GM18498 (cell line): ENCODE measurements around the gene RAB31.
"Not testable (repeated sequence)": the region's sequence is repeated elsewhere in the genome, so short reads cannot be mapped to it uniquely, and the experiment has no call there.

Source experiments
- ATAC-seq: cut with Tn5 transposase; IDR thresholded peaks from one replicate; pipeline ENCODE4 v1.9.1; 2021; ENCODE audit warnings: mild to moderate bottlenecking, moderate library complexity; ENCODE audit not compliant: unreplicated experiment

The RAB31 gene

DNA sequence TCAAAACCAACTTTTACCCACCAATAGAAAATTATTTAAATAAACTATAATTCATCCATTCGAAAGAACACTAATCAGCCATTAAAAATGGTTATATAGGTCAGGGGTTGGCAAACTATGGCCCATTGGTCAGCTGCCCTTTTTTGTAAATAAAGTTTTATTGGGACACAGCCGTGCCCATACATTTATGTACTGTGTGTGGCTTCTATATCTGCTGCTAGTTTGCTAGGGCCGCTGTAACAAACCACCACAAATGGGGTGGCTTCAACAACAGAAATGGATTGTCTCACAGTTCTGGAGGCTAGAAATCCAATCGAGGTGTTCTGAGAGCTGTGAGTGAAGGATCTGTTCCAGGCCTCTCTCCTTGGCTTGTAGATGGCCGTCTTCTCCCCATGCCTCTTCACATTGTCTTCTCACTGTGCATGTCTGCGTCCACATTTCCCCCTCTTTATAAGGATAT lies 170.7 kb downstream of the RAB31 start:
- no peak for ATAC-seq

DNA sequence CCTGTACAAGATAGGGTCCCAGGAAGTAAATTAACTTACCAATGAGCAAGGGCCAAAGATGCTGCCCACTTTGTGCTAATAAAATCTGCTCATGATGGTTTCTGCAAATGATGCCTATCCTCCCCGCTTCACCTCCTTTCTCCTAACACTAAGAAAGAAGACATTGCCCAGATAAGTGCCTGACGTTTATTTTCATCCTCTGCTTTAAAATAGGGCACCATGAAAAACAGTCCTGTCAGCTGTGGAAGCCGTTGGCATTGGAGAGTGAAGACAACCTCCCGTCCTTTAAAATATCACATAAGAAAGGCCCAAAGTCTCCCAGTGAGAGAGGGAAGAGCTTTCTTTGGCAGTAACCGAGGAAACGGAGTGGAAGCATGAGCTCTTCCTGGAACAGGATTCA lies 176.0 kb downstream of the RAB31 start:
- no peak for ATAC-seq

DNA sequence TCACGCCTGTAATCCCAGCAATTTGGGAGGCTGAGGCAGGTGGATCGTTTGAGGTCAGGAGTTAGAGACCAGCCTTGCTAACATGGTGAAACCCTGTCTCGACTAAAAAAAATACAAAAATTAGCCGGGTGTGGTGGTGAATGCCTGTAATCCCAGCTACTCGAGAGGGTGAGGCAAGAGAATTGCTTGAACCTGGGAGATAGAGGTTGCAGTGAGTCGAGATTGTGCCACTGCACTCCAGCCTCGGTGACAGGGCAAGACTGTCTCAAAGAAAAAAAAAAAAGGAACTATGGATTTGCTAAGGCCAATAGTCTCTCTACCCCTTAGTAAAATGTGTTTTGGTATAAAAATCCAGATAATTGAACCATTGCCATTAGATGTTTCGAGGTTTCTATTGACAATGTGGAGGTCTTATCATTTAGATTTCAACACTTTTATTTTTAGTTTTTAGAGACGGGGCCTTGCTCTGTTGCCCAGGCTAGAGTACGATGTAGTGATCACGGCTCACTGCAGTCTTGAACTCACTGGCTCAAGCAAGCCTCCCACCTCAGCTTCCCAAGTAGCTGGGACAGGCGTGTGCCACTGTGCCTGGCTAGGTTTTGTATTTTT lies 176.5 kb downstream of the RAB31 start:
- ATAC-seq = no peak

DNA sequence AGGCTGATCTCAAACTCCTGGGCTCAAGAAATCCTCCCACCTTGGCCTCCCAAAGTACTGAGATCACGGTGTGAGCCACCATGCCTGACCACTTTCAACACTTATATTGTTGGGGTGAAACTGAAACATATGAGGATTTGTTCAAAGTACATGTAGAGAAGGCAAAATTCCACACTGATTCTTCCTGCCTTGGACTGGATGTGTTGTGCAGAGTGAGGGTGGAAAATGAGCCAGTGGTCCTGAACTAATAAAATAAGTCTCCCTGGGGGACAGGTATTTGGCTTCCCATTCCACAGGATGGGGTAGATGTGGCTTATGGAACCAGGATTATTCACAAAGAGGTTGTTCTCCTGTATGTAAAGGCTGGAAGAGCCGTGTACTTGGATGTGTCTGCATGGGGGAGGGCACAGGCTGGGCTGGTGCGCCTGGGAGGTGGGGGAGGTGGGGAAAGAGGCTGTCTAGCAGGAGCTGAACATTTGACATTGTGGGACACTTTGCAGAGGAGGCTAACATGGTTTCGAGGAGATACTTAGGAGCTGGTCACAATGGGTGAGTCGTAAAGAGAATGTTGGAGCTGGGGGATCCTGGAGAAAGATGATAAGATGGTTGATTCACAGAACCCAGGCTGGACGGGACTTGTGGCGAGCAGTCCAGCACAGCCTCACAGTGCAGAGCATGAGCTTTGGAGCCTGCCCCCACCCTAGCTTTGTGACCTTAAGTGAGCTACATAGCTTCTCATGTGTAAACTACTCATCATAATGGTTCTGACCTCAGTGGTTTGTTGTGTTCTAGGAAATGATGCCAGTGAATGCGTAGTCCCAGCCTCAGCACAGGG lies 177.3 kb downstream of the RAB31 start, which contains the start of gene TXNDC2:
TSS of gene TXNDC2 (plus strand) at position 804 of the 835 bp plus-strand sequence. CDS start 708 bp downstream, outside the sequence.
- ATAC-seq = no peak

DNA sequence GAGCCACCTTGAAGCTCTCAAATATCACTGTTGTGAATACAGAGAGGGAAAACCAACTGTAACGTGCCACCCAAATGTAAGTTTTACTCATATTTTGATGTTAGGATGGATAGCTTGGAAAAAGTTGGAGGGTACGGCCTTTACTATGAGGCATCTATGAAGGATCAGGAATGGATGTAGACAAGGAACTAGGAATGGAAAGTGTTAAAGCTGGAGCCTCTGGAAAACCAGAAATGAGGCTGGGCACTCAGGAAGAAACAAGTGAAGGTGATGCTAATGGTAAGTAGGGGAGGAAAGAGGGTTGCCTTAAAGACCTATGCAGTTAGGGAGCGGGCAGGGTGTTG lies 177.9 kb downstream of the RAB31 start:
- ATAC-seq = no peak

DNA sequence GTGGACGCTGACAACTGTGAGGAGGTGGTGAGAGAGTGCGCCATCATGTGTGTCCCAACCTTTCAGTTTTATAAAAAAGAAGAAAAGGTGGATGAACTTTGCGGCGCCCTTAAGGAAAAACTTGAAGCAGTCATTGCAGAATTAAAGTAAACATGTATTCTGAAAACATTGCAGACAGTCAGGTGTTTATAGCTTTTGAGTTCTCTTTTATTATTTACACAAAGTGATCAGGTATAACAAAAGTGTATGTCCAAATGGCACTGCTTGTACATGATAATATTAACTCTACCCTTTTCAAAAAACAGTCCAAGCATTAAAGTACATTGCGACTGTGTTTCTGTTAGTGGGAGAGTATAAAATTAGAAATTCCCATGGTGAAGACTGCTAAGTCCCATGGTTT lies 179.9 kb downstream of the RAB31 start:
- no peak for ATAC-seq

DNA sequence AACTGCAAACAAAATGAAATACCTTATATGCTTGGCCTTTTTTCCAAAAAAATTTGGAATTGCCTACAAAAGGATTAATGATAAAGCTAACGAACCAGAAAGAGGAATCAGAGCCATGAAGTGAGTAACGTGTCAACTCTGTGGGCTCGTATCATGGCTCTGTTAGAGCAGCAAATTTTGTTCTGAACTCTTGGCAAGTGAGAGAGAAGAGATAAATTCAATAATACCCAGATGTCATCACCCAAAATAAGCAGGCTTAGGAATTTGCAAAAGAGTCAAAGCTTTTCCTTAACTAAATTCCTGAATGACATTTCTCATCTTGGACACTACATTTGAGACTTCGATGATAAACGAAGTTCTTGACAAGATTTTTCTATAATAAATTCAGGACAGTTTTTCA lies 182.1 kb downstream of the RAB31 start:
- ATAC-seq = no peak

DNA sequence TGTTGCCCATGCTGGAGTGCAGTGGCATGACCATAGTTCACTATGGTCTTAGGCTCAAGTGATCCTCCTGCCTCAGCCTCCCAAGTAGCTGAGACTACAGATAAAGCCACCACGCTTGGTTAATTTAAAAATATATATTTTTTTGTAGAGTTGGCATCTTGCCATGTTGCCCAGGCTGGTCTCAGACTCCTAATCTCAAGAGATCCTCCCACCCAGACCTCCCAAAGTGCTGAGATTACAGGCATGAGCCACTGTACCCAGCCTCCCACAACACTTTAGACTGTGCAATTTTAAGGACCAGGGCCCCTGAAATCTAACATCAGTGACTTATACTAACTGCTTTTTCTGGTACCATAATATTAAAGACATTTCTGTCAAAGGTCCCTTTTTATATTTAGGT lies 182.9 kb downstream of the RAB31 start:
- no peak for ATAC-seq

DNA sequence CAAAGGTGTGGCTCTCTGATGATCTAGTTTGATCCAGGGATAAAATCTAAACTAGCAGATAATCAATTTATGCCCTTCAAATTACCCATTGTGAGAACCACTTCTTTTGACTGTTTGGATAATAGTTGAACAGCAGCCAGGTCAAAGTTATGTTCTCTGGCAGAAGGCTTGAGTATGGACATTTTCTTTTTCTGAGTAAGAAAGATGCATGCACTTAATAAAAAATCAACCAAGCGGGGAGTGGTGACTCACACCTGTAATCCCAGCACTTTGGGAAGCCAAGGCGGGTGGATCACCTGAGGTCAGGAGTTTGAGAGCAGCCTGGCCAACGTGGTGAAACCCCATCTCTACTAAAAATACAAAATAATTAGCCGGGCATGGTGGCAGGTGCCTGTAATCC lies 183.4 kb downstream of the RAB31 start:
- ATAC-seq = not testable (repeated sequence)

DNA sequence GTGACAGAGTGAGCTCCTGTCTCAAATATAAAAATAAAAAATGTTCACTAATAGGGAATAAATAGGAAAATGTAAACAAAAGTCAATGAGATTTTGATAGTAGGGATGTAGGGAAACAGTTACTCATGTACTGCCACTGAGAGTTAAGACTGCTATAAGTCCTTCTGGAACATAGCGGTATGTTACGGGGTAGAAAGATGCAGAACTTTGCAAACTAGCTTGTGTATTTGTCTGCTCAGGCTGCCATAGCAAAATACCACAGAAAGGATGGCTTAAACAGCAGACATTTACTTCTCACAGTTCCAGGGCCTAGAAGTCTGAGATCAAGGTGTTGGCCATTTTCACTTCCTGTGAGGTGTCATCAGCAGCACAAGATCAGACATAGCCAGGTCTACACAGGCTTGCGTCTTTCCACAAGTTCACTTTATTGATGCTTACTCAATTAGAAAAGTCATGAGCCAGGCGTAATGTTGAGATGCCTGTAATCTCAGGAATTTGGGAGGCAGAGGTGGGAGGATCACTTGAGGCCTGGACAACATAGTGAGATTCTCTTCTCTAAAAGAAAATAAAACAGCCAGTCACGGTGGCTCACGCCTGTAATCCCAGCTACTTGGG lies 186.5 kb downstream of the RAB31 start:
- no peak for ATAC-seq

DNA sequence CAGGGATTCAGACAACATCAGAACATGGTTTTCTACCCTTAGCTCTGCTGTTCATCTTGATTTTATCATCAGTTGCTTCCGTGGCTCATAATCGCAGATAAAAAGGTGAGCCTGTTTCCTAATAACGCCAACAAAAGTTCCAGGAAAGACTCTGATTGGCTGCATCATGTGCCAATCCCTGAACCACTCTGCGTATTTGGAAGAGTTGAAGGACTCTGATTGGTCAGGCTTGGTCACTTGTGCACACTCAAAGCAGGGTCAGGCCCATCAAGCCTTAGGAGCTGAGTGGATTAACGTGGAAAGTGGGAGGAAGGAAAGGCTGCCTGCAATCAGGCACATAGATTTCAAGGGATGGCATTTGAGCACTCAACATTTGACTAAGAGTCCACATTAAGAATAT lies 189.0 kb downstream of the RAB31 start:
- no peak for ATAC-seq

DNA sequence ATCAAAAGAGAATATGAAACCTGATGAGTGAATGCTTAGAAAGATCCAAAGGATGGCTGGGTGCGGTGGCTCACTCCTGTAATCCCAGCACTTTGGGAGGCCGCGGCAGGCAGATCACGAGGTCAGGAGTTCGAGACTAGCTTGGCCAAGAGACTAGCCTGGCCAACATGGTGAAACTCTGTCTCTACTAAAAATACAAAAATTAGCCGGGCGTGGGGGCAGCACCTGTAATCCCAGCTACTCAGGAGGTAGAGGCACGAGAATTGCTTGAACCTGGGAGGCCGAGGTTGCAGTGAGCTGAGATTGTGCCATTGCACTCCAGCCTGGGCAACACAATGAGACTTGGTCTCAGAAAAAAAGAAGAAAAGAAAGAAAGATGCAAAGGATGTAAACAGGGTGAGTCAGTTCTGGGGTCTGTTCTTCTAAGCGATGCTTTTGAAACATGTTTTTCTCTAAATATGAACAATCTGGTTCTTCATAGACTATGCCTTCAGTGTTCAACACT lies 189.7 kb downstream of the RAB31 start:
- ATAC-seq = not testable (repeated sequence)

DNA sequence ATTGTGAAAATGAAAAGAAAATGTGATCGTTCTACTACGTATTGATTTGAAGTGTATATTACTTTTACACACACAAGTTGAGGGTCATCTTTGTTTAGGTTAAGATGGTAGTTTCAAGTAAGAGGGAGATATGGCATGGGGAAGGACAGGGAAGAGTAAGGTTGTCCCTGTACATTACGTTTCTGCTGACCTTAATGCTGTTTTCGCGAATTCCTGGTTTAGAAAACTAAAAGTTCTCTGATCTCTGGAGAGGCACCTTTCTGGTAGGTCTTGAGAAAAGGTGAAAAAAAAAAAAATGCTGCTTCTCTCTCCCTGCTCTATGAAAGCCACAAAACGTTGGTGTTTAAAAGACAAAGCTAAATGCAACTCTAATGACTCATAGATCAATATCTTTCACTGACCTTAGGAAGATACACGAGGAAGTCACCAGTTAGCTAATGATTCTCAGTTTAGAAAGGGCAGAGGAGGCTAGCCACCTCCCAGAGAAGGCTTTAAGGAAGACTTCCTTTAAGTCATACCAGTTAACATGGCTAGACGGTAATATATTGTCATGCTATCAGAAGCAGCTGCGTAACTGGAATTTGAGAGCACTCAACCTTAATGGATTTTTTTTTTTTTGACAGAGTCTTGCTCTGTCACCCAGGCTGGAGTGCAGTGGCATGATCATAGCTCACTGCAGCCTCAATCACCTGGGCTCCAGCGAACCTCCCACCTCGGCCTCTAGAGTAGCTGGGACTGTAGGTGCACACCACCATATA lies 190.9 kb downstream of the RAB31 start:
- ATAC-seq = no peak

DNA sequence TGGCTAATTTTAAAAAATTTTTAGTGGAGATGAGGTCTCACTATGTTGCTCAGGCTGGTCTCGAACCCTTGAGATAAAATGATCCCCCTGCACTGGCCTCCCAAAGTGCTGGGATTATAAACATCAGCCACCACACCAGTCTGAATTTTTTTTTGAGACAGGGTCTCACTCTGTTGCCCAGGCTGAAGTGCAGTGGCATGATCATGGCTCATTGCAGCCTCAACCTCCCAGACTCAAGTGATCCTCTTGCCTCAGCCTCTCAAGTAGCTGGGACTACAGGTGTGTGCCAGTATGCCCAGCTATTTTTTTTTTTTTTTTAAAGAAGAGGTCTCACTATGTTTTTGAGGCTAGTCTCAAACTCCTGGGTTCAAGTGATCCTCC lies 191.4 kb downstream of the RAB31 start:
- not testable (repeated sequence) for ATAC-seq

DNA sequence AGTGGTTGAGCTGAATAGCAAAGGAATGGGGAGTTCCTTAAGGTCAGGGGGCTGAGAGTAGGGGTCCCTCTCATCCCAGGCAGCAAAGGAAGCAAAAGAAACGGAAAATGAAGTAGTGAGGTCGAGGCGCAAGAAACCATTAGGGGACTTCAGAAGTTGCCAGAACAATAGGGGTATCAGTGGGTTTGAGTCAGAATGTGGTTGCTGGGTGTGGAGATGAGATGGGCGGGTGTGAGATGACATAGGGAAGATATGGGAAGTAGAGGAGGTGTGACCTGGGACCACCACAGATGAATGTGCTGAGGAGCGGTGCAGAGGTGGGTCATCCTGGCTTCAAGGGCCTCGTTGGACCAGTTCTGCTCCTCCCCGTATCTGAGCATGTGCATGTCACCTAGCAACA lies 192.6 kb downstream of the RAB31 start:
- no peak for ATAC-seq

DNA sequence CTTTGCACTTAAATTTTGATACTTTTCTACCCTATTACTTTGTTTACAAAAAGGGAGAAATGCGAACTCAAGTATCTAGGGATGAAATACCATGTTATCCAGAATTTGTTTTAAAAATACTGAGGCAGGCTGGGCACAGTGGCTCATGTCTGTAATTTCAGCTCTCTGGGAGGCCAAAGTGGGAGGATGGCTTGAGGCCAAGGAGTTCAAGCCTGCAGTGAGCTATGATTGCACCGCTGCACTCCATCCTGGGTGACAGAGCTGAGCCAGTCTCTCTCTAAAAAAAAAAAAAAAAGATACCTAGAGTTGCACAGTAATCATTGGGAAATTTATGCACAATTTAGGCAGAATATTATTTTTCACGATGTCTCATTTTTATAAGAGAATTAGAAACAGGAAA lies 193.3 kb downstream of the RAB31 start:
- no peak for ATAC-seq

DNA sequence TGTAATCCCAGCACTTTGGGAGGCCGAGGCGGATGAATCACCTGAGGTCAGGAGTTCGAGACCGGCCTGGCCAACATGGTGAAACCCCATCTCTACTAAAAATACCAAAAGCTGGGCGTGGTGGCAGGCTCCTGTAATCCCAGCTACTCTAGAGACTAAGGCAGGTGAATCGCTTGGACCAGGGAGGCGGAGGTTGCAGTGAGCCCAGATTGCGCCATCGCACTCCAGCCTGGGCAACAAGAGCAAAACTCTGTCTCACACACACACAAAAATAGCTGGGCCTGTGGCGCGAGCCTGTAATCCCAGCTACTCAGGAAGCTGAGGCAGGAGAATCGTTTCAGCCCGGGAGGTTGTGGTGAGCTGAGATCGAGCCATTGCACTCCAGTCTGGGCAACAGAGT lies 194.2 kb downstream of the RAB31 start:
- not testable (repeated sequence) for ATAC-seq

DNA sequence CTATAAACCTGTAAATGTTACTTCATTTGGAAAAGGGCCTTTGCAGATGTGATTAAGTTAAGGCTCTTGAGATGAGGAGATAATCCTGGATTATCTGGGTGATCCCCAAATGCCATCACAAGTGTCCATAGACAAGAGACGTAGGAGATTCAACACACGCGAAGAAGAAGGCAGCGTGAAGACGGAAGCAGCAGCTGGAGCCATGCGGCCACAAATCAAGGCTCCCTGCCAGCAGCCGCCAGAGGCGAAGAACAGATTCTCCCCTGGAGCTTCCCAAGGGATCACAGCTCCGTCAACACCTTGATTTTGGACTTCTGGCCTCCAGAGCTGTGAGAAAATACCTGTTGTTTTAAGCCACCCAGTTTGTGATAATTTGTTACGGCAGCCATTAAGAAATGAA lies 194.7 kb downstream of the RAB31 start:
- ATAC-seq = no peak

DNA sequence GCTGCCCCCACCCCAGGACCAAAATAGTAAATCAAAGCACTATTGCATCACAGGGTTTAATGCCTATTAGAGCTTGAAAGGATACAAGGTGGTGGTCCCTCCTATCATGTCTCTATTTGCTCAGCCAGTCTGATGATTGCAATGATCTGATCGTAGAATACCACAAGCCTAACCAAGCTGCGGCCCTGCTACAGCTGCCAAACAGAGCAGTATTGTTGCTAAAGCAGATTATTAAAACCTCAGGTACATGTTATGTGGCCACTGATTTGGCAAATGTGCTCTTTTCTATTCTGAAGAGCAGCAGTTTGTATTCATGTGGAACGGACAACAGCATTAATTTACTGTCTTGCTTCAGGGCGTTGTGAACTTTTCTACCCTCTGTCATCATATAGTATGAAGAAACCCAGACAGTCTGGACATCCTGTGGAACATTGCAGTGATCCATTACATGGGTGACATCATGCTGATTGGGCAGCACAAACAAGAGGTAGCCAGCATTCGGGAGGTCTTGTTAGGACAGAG lies 197.4 kb downstream of the RAB31 start:
- no peak for ATAC-seq

DNA sequence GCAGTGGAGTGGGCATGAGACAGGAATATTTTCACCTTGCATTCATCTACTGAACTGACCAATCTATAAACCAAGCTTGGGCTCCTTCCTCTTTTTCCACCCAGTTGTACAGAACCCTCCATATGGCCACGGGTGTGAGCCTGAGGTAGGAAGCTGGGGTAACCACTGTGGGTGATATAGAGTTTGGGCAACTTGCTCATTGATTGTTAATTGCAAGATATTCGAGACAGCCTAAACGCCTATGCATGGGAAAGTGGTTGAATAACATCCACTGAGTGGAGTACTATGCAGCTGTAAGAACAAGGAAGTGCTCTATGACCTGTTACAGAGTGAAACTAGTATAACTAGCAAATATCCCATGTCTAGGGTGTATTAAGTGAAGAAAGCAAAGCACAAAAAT lies 198.4 kb downstream of the RAB31 start:
- no peak for ATAC-seq

DNA sequence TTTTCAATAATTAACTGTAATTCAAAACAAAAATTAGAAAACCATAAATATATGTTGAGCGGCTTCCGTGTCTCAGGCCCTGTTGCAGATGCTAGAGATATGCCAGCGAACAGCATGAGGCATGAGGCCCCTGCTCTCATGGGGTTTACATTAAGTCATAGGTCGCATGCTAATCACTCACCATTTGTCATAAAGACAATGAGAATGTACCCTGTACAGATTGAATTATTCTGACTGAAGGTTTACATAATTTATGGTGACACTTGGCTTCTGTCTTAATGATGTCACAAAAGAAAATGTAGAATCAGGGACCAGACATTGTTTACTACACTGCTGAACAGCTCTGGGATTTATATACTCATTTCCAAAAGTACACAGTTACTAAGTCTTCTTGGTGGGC lies 199.8 kb downstream of the RAB31 start:
- ATAC-seq = no peak
